Psoas muscle (tissue), 8 donors: Measurements from ENCODE around the gene PALLD. TPM values are rescaled to one million over a fixed set of nuclear protein-coding genes. Genes with fewer than 3 reads are reported as not detected.

ENCODE experiments used
- ATAC-seq, 4 donors: fragments of 200-7000 bp; cut with Tn5 transposase; one replicate each; pipeline ENCODE4 v1.9.1; 2020; ENCODE audit warnings: moderate library complexity in 3 of 4, mild to moderate bottlenecking in 2 of 4
- DNase-seq, 2 donors: peaks; one replicate each; pipeline ENCODE4 v3.0.0-alpha.2; 2020
- H3K27ac ChIP-seq: fragments of 200-600 bp; one replicate; pipeline ENCODE4 v1.8.0; 2022
- H3K27me3 ChIP-seq, 3 donors: fragments of 200-600 bp in 1 of 3; one replicate each; pipeline versions ENCODE4 v1.6.1 to v1.8.0; 2013 to 2022; ENCODE audit warnings: low read length in 2 of 3, mild to moderate bottlenecking in 2 of 3, moderate library complexity in 1 of 3; ENCODE audit not compliant: insufficient read depth in 3 of 3
- H3K36me3 ChIP-seq, 2 donors: fragments of 200-600 bp in 1 of 2; one replicate each; pipeline versions ENCODE4 v1.6.1 to v1.8.0; 2013 to 2022; ENCODE audit warnings: low read depth in 1 of 2, mild to moderate bottlenecking in 1 of 2, moderate library complexity in 1 of 2; ENCODE audit not compliant: insufficient read depth in 1 of 2
- H3K4me1 ChIP-seq: fragments of 200-600 bp; one replicate; pipeline ENCODE4 v1.8.0; 2022
- H3K4me3 ChIP-seq: fragments of 200-600 bp; one replicate; pipeline ENCODE4 v1.8.0; 2022; ENCODE audit warnings: mild to moderate bottlenecking
- H3K9me3 ChIP-seq: fragments of 200-600 bp; one replicate; pipeline ENCODE4 v1.8.0; 2022
- CTCF ChIP-seq: fragments of 200-600 bp; IDR thresholded peaks from one replicate; pipeline ENCODE4 v1.8.0; 2022; ENCODE audit warnings: antibody characterized with exemption
- WGBS, 3 donors: extraction: QIAGEN DNeasy Blood & Tissue Kit; methylation state at CpG; one replicate each; pipeline versions ENCODE4 v1.1.6 to v1.1.7; 2013; 5-methylcytosine and 5-hydroxymethylcytosine counted together
- intact Hi-C, 2 donors: fragments of 100-400 bp; cut with DNase I; formaldehyde crosslinking; loops; one replicate each; pipeline versions ENCODE4 v1.11.0 to v1.14.2; 2022
- polyA plus RNA-seq, 3 donors: library from polyadenylated mRNA; stranded (reverse); fragments of 200-250 nt; gene quantifications; one replicate each; pipeline ENCODE4 v1.2.3, GENCODE V29; 2013
- total RNA-seq, 4 donors: library from RNA; stranded (reverse); fragmentation: NEBNext Ultra II Directional in 2 of 4; extraction: Animal tissue kit (Norgen Biotek cat#: 25700) in 2 of 4; gene quantifications; one replicate each; pipeline versions ENCODE4 v1.2.1 to v1.2.4, GENCODE V29; 2021 to 2023
- donor health status: healthy with polysubstance abuse.
- donor health status: DM: no; HTN: no; CAD: no; lungs with moderate emphysema.
- donor health status: Bipolar disorder and iron deficiency.
- donor health status: healthy.
- donor health status: DM: yes; HTN: yes; CAD: no.
- donor health status: DM: no; HTN: no; CAD: no.
- donor health status: DM: no; HTN: no; CAD: no.
- donor health status: DM: yes; HTN: yes; CAD: no.

The PALLD gene
- total and polyA plus RNA-seq, 7 donors, result 19.2 to 245 (median 168) TPM

GRCh38 chr4:168555437-168555836 is 58.6 kb downstream of the PALLD start:
- WGBS, 3 donors, result 88 to 96% (median 88%) methylated on average over 5 of the region's 5 CpGs
- no peaks in the 10 kb centered on the region for H3K9me3 ChIP-seq
- intact Hi-C loops, result no loop called here
- H3K4me3 ChIP-seq, result no peak overlapping the region
- DNase-seq, result no peak
- H3K27ac ChIP-seq, result no peak overlapping the region
- H3K36me3 ChIP-seq, result no peaks in the 10 kb centered on the region
- no peak for TF ChIP-seq CTCF
- peaks cover 30% of the 10 kb centered on the region for H3K4me1 ChIP-seq
- H3K27me3 ChIP-seq, result no peaks in the 10 kb centered on the region
- ATAC-seq, result no peak

GRCh38 chr4:168557658-168558057 is 60.8 kb downstream of the PALLD start:
- no peak overlapping the region for H3K4me3 ChIP-seq
- no peak for ATAC-seq
- WGBS, 3 donors, result 93 to 97% (median 93%) methylated on average over 3 of the region's 3 CpGs
- no peaks in the 10 kb centered on the region for H3K9me3 ChIP-seq
- no peaks in the 10 kb centered on the region for H3K36me3 ChIP-seq
- no peak for DNase-seq
- peak overlapping the region; percentile 74 for H3K27ac ChIP-seq
- intact Hi-C loops, result no loop called here
- peaks cover 47% of the 10 kb centered on the region for H3K4me1 ChIP-seq
- no peak for TF ChIP-seq CTCF
- no peaks in the 10 kb centered on the region for H3K27me3 ChIP-seq

- WGBS, 3 donors, result 57 to 71% (median 68%) methylated on average over 1 of the region's 1 CpG
- no peaks in the 10 kb centered on the region for H3K27me3 ChIP-seq
- no peaks in the 10 kb centered on the region for H3K9me3 ChIP-seq
- no peak overlapping the region for H3K4me3 ChIP-seq
- ATAC-seq, result no peak
- no peak for TF ChIP-seq CTCF
- peaks cover 54% of the 10 kb centered on the region for H3K4me1 ChIP-seq
- peak overlapping the region; percentile 74 for H3K27ac ChIP-seq
- no peaks in the 10 kb centered on the region for H3K36me3 ChIP-seq
- DNase-seq, result no peak
- intact Hi-C loops, result no loop called here
These were observed 61.7 kb downstream of the PALLD start for GRCh38 chr4:168558599-168558998.

- intact Hi-C loops, result no loop called here
- Histone ChIP-seq H3K27me3 (no peaks in the 10 kb centered on the region), H3K9me3 (no peaks in the 10 kb centered on the region), H3K4me1 (peaks cover 63% of the 10 kb centered on the region), H3K27ac (peak overlapping the region; percentile 74), H3K4me3 (peak overlapping the region; percentile 5), H3K36me3 (no peaks in the 10 kb centered on the region)
- TF ChIP-seq CTCF, result no peak
- ATAC-seq, result peak; percentile 50 to 73 (median 56)
- 18 to 46% (median 28%) methylated on average over 3 of the region's 3 CpGs for WGBS, 3 donors
- DNase-seq, result no peak
These were observed 63.6 kb downstream of the PALLD start for GRCh38 chr4:168560184-168561180.
